HG03135 (cell line): ENCODE measurements around the gene PSMG4.

Experiments
- ATAC-seq: cut with Tn5 transposase; IDR thresholded peaks from one replicate; pipeline ENCODE4 v1.9.1; 2021; ENCODE audit warnings: mild to moderate bottlenecking, moderate library complexity; ENCODE audit not compliant: unreplicated experiment

PSMG4 gene

DNA sequence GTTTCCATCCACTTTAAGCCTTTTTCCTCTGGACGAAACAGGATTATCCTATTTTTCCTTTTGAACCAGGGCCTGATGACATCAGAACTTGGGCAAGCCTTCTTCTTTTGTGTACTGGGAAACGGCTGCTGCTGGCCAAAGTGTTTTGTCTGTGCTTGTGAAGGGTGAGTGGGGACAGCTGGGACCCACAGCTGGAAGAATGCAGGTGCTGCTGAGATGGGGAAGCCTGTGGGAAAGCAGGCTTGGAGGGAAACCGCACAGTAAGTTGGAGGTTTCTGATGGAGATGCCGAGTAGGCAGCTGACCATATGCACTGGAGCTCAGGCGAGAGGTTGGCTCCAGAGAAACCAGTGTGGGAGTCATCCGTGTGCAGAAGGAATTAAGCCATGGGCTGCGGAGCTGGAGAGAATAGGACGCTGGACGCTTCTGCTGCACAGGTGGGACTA lies 8.5 kb upstream of the PSMG4 start:
- no peak for ATAC-seq

DNA sequence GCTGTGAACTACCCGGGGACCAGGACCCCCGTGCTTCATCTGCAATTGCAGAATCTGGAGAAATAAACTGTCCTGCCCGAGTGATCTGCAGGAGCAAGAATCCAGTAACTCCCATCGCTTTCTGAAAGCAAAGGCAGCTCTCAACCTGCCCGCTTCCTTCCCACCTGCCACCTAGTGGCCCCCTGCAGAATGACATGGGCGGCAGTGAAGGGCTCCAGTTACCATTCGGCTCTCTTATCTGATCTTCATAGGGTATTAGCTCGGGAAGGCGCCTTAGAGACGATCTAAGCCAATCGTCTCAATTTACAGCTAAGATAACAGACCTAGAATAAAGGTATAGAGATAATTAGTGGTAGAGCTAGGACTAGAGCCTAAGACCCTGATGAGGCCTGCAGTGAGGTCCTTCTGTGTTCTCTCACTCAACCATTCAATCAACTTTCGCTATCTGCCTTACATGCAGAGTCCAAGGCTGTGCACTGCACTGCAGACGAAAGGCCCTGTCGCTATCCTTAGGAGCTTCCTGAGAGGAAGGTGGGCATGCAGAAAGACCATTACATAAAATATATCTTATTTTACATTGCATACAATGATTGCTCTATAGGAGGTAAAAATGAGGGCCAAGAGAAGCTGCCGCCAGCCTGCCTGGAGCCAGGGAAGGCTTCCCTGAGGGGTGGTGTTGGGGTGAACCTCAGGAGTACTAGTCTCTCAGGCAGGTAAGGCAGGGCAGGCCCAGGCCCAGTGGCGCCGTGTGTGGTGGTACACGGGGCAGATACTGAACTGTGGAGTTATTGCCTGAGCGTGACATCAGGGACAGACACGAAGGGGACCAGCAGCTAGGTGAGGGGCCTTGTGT lies 7.1 kb upstream of the PSMG4 start:
- ATAC-seq = no peak

DNA sequence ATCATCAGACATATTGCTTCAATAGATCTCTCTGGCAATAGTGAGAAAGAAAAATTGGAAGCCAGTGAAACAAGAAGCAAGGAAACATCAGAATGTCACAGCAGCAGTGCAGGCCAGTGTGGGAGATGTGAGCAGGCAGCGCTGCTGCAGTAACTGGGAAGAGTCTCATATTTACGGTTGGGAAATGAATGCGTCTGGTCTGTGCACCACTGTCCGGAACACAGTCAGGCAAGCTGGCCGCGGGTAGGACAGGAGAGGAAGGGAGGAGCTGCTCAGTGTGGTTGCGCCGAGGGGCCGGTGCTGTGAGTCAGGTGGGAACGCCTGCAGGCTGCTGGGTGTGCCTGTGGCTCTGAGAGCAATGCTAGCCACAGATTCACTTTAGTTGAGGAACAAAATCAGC lies 6.4 kb upstream of the PSMG4 start:
- ATAC-seq = no peak

DNA sequence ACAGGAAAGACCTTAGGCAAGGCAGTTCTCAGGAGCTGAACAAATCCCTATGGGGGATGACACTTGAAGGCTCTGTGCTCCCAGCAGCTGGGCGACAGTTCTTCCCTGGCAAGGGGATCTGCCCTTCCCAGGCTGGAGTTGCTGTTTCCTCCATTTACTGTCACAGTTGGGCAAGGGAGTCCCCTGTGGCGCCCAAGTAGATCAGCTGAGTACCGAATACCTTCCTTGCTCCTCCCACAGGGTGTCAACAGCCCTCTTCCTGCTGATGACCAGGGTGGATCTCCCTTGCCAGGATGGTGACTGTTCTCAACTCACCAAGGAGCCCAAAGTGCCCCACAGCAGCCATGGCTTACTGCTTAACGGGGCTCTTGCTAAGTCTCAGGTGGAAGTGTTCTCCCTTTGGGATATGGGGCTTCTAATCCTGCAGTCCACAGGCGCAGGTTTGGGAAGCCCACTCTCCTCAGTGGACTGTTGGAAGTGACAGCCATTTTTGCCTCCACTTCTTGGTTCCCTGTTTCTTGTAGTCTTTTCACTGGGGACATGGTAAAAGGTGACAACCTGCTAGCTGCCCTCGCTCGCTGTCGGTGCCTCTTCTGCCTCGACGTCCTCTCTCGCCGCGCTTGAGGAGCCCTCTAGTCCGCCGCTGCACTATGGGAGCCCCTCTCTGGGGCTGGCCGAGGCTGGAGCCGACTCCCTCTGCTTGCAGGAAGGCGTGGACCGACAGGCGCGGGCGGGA lies 5.7 kb upstream of the PSMG4 start:
- no peak for ATAC-seq

DNA sequence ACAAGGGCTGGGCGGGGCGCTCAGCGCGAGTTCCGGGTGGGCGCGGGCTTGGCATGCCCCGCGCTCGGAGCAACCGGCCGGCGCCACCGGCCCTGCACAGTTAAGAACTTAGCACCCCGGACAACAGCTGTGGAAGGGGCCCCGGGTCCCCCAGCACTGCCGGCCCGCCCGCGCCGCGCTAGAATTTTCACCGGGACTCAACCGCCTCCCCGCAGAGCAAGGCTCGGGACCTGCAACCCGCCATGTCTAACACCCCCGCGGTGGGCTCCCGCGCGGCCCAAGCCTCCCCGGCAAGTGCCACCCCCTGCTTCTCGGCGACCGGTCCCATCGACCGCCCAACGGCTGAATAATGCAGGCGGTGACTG lies 5.2 kb upstream of the PSMG4 start:
- ATAC-seq = no peak

DNA sequence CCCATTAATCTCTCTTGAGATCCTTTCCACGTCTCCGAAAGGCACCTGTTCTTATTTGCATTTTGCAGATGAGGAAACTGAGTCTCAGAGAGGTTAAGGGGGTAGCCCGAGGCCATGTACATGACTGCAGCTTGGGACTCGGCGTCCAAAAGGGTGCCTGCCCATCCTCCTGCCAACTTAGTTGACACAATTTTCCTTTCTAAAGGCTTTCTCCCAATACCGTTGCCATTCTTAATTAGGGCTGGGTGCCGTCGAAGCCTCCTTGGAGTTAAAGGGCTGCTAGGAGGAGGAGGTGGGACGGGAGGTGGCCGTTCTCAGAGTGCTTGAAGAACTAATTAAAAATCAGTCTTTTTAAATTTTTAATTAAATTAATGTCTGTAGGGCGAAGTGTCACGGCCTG lies 546 bp upstream of the PSMG4 start:
- ATAC-seq = no peak

DNA sequence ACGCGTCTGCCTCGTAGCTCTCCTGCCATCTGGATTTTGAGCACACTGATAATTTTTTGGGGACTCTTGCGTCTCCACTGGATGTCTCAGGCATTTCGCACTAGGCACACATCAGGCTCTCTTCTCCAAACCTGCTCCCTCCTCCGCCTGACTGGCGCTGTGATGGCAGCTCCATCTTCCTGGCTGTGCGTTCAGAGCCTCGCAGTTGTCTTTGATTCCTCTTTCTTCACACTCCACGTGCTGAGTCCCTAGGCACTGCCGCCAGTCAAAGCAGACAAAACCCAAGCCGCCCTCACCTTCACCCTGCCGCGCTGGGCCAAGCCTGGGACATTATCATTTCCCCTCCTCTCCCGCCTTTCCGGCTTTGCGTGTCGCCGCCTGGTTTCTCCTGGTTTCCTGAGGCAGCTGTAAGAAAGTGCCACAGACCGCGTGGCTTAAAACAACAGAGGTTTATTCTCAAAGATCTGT lies 778 bp downstream of the PSMG4 start:
- peak; percentile 33 for ATAC-seq

DNA sequence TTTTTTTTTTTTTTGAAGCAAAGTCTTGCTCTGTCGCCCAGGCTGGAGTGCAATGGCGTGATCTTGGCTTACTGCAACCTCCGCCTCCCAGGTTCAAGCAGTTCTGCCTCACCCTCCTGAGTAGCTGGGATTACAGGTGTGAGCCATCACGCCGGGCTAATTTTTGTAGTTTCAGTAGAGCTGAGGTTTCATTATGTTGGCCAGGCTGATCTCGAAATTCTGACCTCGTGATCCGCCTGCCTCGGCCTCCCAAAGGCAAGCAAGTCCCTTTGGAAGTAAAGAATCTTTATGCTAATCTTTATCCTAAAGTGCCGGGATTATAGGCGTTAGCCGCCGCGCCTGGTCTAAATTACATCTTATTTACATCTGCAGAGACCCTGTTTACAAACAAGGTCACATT lies 1.5 kb downstream of the PSMG4 start:
- no peak for ATAC-seq

DNA sequence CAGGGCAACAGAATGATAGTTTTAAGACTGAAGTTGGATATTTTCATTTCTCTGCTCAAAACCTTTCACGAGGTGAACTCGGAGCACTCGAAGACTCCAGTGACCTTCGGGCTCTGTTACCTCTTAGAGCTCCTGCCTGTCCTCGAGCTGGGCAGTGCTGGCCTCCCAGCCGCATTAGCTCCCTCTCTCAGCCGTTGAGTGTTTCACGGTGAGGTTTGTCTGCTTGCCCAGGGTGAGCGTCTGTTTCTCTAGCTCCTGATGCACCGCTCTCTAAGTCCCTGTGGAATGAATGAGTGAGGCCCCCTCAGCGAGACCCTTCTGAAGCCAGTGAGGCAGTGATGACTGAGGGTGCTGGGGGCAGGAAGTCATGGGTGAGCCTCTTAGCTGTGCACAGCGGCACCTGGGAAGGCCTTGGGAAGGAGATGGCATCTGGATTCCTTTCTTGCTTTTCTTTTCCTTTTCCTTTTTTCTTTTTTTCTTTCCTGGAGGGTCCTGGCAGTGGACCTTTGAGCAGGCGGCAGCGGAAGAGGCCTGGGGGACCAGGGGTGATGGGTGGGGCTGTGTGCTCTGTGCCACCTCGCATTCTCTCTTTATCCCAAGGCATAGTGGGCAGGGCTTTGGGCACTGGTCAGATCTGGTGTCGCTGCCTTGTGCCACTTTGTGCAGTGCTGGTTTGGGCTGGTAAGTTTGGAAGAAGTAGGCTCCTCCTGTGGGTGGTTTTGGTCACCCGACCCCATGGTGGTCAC lies 2.2 kb downstream of the PSMG4 start:
- no peak for ATAC-seq

DNA sequence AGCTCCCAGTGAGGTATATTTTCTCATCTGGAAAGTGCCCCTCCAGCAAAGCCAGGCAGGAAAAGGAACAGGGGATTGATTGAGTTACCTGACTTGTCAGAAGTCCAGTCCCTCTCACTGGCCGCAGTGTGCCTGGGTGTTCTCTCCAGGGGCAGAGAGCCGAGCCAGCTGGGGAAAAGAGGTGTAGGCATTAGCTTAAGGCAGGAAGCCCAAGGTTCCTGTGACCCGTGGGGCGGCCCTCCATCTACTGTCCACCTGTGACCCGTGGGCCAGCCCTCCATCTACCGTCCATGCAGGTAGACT lies 2.7 kb downstream of the PSMG4 start:
- ATAC-seq = no peak

DNA sequence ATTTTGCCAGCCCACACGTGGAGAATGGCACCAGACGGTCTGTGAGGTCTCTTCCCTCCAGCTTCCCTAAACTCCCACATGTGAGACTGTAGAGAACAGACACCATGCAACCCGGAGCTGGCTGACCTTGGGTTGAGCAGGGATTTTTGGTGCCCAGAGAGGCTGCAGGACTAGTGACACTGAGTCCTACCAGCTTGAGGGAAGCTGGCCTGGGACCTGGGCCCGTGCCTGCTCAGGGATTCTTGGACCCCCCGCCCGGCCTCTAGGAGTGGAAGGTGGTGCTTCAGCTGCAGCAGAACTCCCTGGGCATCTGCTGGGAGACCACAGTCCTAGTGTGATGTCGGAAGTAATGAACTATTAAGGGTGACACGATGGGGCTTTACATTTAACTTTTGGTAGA lies 3.2 kb downstream of the PSMG4 start:
- no peak for ATAC-seq

DNA sequence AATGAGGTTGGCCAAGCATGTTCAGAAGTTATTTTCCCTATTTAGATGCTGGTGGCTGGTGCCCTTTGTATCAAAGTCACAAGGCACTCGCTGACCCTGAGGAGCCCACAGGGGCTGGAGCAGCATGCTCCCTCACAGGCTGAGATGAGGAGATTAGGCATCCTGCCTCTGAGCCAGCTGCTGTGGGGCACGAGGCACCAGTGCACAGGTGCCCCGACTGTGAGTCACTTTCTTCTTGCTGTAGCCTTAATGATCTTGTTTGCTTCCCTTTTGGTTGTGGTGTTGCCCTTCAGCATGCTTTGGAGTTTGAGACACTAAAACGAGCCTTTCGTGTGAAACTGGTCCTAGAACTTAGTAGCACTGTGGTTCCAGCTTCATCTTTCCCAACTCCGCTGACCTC lies 4.3 kb downstream of the PSMG4 start:
- no peak for ATAC-seq

DNA sequence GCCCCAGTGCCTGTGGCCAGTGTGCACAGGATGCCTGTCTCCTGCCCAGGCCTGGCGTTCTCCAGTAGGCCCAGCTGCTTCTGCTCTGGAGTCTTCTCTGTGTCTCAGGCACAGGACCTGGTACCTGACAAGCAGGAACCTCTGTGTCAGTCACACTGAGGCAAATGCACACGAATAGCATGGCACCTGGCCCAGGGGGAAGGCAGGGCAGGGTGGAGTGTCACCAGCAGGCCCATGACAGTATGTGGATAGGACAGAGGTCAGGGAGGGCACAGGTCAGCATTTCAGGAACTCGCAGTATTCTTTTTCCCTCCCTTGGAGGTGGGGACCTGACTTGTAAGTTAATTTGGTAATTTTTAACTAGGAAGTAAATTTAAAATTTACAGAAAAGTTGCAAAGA lies 5.6 kb downstream of the PSMG4 start:
- ATAC-seq = no peak

DNA sequence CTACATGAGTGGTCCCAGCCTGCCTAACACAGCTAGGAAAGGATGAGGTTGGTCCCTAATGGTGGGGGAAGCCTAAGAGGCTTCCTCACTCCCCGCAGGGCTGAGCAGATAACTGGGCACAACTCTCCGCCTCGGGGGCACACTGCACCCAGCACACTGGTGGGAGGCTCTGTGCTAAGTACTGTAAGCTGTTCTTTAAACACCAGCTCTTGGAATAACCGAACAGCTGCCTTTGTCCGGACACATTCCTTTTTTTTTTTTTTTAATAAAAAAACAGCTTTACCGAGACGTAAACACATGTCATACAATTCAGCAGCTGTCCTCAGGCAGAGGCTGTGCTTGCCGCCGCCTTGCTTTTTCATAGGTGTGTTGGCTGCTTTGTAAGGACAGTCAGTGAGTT lies 6.9 kb downstream of the PSMG4 start:
- no peak for ATAC-seq

DNA sequence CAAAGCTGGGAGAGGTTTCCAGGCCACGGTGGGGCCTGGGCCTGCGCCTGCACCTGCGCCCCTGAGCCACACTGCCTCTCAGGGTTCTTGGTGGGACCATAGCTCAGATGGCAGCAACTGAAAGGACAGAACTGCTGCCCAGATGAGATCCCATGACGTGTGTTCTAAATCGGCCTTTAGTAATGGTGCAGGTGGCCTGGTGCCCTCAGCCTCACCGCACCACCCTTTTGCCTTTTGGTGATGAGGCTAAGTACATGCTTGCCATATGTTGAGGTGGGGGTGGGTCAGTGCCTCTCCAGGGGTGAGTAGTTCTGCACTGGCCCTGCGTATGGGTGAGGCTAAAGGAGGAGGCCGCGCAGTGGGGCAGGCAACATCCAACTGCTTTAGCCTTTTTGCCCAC lies 7.4 kb downstream of the PSMG4 start:
- no peak for ATAC-seq

DNA sequence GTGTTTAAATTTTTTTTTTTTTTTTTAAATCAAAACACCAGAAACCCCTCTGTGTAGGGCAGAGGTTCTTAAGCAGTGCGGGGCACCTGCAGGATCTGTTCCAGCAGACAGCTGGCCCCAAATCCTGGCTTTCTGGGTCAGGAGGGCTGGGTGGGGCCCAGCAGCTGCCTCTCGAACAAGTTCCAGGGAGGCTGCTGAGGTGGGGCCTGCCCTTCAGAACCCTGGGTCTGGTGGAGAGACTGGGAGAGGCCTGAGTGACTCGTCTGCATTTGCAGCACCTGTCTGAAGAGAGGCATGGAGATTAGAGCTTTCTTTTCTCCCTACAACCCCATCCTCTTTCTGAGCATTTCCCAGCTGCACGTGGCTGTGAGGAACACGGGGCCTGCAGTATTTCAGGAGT lies 8.4 kb downstream of the PSMG4 start:
- no peak for ATAC-seq

DNA sequence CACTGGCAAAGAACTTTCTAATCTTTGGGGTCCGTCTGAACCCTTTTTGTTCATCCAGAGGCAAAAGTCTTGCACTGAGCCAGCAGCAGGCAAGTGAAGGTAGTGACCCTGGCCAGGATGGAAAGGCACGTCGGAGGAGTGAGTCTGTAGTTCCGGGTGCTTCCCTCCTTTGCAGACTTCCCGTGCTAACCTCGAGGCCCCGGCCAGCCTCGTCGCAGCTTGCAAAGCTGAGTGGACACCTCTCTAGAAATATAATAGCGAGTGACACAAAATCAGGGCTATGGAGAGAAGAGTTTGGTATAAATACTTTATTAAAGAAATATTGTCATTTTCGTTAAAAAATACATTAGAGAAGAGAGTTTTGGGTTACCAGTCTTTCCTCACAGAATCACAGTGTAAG lies 9.9 kb downstream of the PSMG4 start:
- ATAC-seq = no peak

DNA sequence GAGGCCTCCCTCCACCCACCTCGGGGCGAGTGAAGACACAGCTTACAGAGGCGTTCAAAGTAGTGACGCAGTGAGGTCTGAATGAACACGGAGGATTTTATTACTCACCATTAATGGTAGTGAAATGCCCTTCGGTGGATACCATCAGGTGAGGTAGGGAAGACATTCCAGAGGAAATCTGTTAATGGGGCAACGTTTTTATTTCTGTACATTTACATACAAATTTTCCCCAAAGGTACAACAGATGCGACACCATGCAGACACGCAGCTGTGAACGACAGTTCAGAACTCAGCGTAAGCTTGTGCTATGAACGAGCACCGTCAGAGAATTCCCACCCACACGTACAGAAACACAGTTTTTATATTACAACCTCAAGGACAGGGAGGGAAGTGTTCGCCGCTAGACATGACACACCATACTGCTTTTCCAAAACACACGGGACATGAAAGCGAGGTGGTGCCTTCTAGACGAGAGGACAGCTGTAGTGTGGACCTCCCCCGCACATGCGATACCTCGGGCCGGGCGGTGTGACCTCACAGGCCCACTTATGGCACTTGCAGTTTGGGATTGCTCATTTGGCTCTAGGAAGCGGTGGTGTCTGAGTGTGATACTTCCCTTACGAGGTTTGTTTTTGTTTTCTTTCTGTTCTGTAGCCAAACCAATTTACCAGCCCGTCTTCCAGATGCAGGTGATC lies 10.7 kb downstream of the PSMG4 start:
- no peak for ATAC-seq

DNA sequence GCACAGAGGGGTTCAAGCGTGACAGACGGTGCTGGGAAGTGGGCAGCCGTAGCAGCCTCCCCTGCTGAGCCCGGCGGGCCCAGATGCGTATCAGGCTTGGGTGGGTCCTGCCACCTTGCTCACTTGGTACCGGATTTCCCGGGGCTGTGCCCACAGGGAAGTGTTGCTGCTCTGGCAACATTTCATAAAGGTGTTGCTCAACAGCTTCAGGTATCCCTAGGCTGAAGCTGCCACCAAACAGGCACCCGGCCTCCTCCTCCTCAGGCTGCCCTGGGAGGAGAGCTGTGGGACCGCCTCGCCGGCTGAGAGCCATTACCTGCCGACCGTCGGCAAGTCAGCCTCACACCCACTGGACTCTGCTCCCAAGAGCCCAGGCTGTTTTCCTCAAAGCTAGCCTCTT lies 11.5 kb downstream of the PSMG4 start:
- no peak for ATAC-seq

DNA sequence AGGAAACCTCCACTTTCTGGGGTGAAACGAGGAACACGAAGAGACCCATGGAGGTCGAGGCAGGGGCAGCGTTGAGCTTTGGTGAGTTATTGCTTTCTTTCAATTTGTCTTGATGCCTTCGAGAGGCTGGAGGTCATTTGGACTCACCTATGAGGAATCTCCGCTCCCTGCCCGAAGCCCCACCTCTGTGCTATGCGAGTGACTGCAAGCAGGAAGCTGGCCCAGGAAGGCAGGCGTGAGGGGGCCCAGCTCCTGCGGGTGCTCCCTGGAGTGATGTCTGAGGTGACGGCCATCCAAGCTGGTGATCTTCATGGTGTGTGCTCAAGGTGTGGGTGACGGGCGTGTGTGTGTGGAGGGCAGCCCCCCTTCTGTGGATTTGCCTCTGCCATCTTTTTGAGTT lies 13.0 kb downstream of the PSMG4 start:
- no peak for ATAC-seq

DNA sequence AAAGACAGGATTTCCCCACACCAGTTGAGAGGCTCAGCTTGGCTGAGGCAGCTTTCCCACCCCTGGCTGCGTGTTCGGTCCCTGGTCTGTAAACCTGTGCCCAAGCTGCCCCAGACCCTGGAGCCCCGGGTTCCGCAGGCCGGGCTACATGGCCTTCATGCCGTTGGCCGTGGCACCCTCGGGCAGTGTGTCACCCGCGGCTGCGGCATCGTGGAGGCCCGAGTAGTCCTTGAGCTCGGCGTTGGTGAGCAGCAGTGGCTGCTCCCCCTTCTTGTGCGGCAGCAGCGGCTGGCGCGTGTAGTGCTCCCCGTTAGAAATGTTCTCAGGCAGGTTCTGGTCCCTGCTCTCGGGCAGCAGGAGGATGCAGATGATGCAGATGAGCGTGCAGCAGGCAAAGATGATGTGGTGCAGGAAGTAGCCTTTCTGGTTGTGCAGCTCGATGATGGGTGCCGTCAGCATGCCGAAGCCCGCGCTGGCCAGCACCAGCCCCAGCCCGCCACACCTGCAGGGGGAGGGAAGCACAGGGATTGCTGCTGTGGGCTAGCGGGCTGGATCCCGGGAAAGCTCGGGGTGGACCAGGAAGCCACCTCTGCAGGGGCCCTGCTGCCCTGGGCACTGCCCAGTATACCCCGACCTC lies 14.3 kb downstream of the PSMG4 start:
- ATAC-seq = no peak
